K562 (cell line): ENCODE measurements around the gene PRCD. TPM values are rescaled to one million over a fixed set of nuclear protein-coding genes. Genes with fewer than 3 reads are reported as not detected.

ENCODE experiments used
- ATAC-seq: fragments of 200-7000 bp; cut with Tn5 transposase; 3 replicates; pipeline ENCODE4 v1.9.1; 2020; ENCODE audit warnings: moderate library complexity
- BruUV-seq: library from RNA; stranded (reverse); fragments of 400-500 nt; replicated peaks from 2 replicates; lab custom pipeline; 2021; lab: Mats Ljungman, UMichigan
- CTCF ChIA-PET: fragments of 300-600 bp; formaldehyde crosslinking; extraction: SDS; loops from one replicate; lab custom pipeline; 2021; ENCODE audit warnings: low intra/inter-chr PET ratio; lab: Yijun Ruan, JAX
- POLR2A ChIA-PET: fragments of 300-600, 350-650 bp; sonication (Branson Sonifier 250); formaldehyde crosslinking; extraction: SDS; loops from one replicate; lab custom pipeline; 2021; ENCODE audit warnings: antibody characterized with exemption, inconsistent platforms; lab: Yijun Ruan, JAX
- DNase-seq, 4 experiments: peaks; one replicate each; pipeline versions ENCODE4 v3.0.0 to v3.0.0-alpha.2; 2011 to 2018; ENCODE audit warnings: low spot score in 3 of 4, mixed read lengths in 3 of 4; ENCODE audit errors: extremely low read depth in 1 of 4
- FAIRE-seq: peaks from 2 replicates; lab custom pipeline; 2011; peaks lifted over from hg19 to GRCh38; lab: Jason Lieb, UNC
- H2AFZ ChIP-seq: 2 replicates; pipeline ENCODE4 v1.6.0; 2011; ENCODE audit warnings: low read depth, low read length, control low read depth, inconsistent platforms
- H3K27ac ChIP-seq: fragments of 200-600 bp; 3 replicates; pipeline ENCODE4 v1.8.0; 2011; ENCODE audit warnings: low read depth, mild to moderate bottlenecking, control low read depth, inconsistent platforms, low read length, moderate library complexity, mixed read lengths; ENCODE audit errors: extremely low read depth
- H3K27me3 ChIP-seq, 2 experiments: fragments of 300-600 bp in 1 of 2; 2 replicates in 1 of 2; 3 replicates in 1 of 2; pipeline versions ENCODE4 v1.6.0 to v1.8.0; 2011; ENCODE audit warnings: inconsistent platforms in 2 of 2, low read length in 2 of 2, mild to moderate bottlenecking in 1 of 2, mixed read lengths in 1 of 2, moderate library complexity in 1 of 2; ENCODE audit not compliant: control insufficient read depth in 2 of 2, insufficient read depth in 2 of 2
- H3K36me3 ChIP-seq: fragments of 300-600 bp; 3 replicates; pipeline ENCODE4 v1.8.0; 2011; ENCODE audit warnings: mild to moderate bottlenecking, low read length, inconsistent platforms; ENCODE audit not compliant: control insufficient read depth, insufficient read depth
- H3K4me1 ChIP-seq, 2 experiments: fragments of 200-600 bp in 1 of 2; replicated peaks in 1 of 2; 2 replicates in 1 of 2; 3 replicates in 1 of 2; pipeline versions ENCODE4 v1.5.1 to v1.8.0; 2011; ENCODE audit warnings: inconsistent platforms in 2 of 2, low read length in 2 of 2, mild to moderate bottlenecking in 1 of 2, mixed read lengths in 1 of 2, moderate library complexity in 1 of 2; ENCODE audit not compliant: control insufficient read depth in 2 of 2, insufficient read depth in 2 of 2
- H3K4me2 ChIP-seq: 2 replicates; pipeline ENCODE4 v1.6.1; 2011; ENCODE audit warnings: low read length, control low read depth, inconsistent platforms, mixed read lengths; ENCODE audit not compliant: insufficient read depth
- H3K4me3 ChIP-seq: fragments of 200-600 bp; sonication (generic), shearing (Covaris generic); 2 replicates; pipeline ENCODE4 v1.5.1; 2016; ENCODE audit warnings: control low read depth, inconsistent platforms
- H3K79me2 ChIP-seq: fragments of 200-600 bp; 3 replicates; pipeline ENCODE4 v1.8.0; 2011; ENCODE audit warnings: low read length, inconsistent platforms; ENCODE audit not compliant: control insufficient read depth, insufficient read depth
- H3K9ac ChIP-seq, 2 experiments: 2 replicates each; pipeline versions ENCODE4 v1.6.0 to v1.6.1; 2011; ENCODE audit warnings: low read depth in 2 of 2, low read length in 2 of 2, control low read depth in 1 of 2, inconsistent platforms in 1 of 2, mild to moderate bottlenecking in 1 of 2, mixed read lengths in 1 of 2; ENCODE audit not compliant: insufficient read depth in 1 of 2
- H3K9me1 ChIP-seq: one replicate; pipeline ENCODE4 v1.6.0; 2011; ENCODE audit warnings: inconsistent platforms, mild to moderate bottlenecking, low read length, moderate library complexity; ENCODE audit not compliant: control insufficient read depth, insufficient read depth
- H3K9me3 ChIP-seq: replicated peaks from 2 replicates; pipeline ENCODE4 v1.5.1; 2011; ENCODE audit warnings: low read depth, low read length, inconsistent platforms; ENCODE audit not compliant: control insufficient read depth, insufficient read depth
- H4K20me1 ChIP-seq: replicated peaks from 2 replicates; pipeline ENCODE4 v1.6.1; 2011; ENCODE audit warnings: low read length, inconsistent platforms, mixed read lengths; ENCODE audit not compliant: control insufficient read depth, insufficient read depth
- WGBS: fragments of 100-300 bp; shearing (Covaris generic); methylation state at CpG from one replicate; pipeline ENCODE4 v1.1.6; 2016; ENCODE audit warnings: low coverage, mixed read lengths; ENCODE audit not compliant: insufficient coverage; ENCODE audit errors: missing lambda C conversion rate; 5-methylcytosine and 5-hydroxymethylcytosine counted together
- in situ Hi-C: fragments of 300-500 bp; cut with MboI; formaldehyde crosslinking; loops from 4 replicates; pipeline ENCODE4 v1.15.0; 2018; ENCODE audit warnings: inconsistent platforms, mixed read lengths
- intact Hi-C: fragments of 100-400 bp; cut with micrococcal nuclease; formaldehyde crosslinking; loops from 2 replicates; pipeline ENCODE4 v1.14.2; 2022
- polyA plus RNA-seq, 8 experiments: library from polyadenylated mRNA; depleted of rRNA in 4 of 8; stranded (reverse) in 5 of 8; unstranded in 3 of 8; fragments of >200 nt; fragmentation: Nextera tagmentation in 2 of 8; fragmentation: Illumina TruSeq in 1 of 8; extraction: Ambion mirVana in 2 of 8; extraction: Trizol in 1 of 8; gene quantifications; 2 replicates each; pipeline versions ENCODE4 v1.2.1 to v1.2.3, GENCODE V29; 2011 to 2014; ENCODE audit warnings: inconsistent platforms in 1 of 8, missing spikeins in 1 of 8
- total RNA-seq, 7 experiments: library from RNA; depleted of rRNA in 6 of 7; stranded (reverse); fragments of >200 nt in 6 of 7; fragmentation: Illumina TruSeq in 2 of 7; extraction: Trizol in 2 of 7; gene quantifications; 2 replicates each; pipeline versions ENCODE4 v1.2.1 to v1.2.3, GENCODE V29; 2011 to 2021; ENCODE audit warnings: low replicate concordance in 1 of 7
- TF ChIP-seq, protein P1 (sequence below): fragments of 250-450 bp; sonication (Bioruptor Pico); IDR thresholded peaks from 2 replicates; pipeline ENCODE4 v1.5.1; 2021; ENCODE audit warnings: mild to moderate bottlenecking

Gene PRCD
- total and polyA plus RNA-seq, 9 of the 15 experiments (the other 6 are each of a cell fraction or from before 2014, with no cell fraction given), result 0.20 to 0.25 (median 0.21) TPM; not detected in 6

DNA sequence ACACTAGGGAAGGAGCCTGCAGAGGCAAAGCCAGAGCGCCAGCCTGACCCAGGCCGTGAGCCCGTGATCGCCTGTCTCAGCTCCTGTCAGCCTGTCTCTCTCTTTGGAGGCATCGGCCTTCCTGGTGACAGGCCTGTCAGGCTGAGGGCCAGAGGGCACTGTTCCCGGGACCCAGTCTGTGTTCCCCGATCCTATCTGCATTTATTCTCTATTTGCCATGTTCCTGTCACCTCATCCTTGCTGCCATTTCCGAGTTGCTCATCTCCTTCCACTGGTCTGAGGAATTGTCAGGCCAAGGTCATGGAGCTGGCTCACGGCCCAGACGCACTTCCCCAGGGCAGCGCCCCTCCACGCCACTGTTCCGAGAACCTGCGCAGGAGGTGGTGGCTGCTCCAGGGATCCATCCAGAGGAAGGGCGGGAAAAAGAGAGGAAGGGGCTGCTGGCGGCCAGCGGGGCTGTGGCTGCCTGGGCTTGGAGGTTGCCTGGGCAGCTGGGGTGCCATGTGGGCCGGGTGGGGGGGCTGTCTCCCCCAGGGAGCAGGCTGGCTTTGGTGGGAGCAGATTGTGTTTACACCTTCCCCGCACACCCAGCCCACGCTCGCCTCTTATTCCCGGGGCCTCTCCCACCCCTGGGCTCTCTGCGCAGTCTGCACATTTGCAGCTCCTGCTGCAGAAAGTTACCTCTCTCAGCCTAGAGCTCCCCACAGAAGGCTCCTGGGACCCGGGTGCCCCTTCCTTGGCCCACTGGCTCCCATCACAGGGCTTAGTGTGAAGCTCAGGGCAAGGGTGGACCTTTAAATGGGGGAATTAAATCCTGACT is 4.9 kb downstream of the PRCD start:
- 64% methylated on average over 21 of the region's 24 CpGs for WGBS
- Histone ChIP-seq H3K9me1 (no peaks in the 10 kb centered on the region), H3K27ac (no peak overlapping the region), H3K9ac (peak overlapping the region in 1 of 2 experiments; percentile 81; a peak in 2 of 4 replicates), H3K79me2 (no peaks in the 10 kb centered on the region), H3K4me1 (peaks cover 11 to 54% of the 10 kb centered on the region in 2 experiments; a peak in 4 of 5 replicates), H2AFZ (no peak overlapping the region), H3K4me3 (no peak overlapping the region), H3K4me2 (no peak overlapping the region), H3K36me3 (no peaks in the 10 kb centered on the region), H4K20me1 (no peaks in the 10 kb centered on the region), H3K9me3 (no peaks in the 10 kb centered on the region), H3K27me3 (no peaks in the 10 kb centered on the region)
- no peak for DNase-seq
- BruUV-seq, result no TSS peak
- in situ Hi-C loops, result no loop called here
- no peak for FAIRE-seq
- POLR2A ChIA-PET, result interaction anchor here (0.6 to 2.5 kb wide), 6 partner anchors 8 to 181 kb away, joined by 3 to 12 read pairs (median 4); partner anchors contain the start of genes JMJD6 and METTL23
- CTCF ChIA-PET, result interaction anchor here (0.6 to 0.7 kb wide), 2 partner anchors 40 to 78 kb away, joined by 3 read pairs; no protein-coding TSS in a partner anchor
- intact Hi-C loops, result loop anchor here (5.0 kb wide), 1 partner anchor 37 kb away; no protein-coding TSS in a partner anchor
- TF ChIP-seq, protein P1, sequence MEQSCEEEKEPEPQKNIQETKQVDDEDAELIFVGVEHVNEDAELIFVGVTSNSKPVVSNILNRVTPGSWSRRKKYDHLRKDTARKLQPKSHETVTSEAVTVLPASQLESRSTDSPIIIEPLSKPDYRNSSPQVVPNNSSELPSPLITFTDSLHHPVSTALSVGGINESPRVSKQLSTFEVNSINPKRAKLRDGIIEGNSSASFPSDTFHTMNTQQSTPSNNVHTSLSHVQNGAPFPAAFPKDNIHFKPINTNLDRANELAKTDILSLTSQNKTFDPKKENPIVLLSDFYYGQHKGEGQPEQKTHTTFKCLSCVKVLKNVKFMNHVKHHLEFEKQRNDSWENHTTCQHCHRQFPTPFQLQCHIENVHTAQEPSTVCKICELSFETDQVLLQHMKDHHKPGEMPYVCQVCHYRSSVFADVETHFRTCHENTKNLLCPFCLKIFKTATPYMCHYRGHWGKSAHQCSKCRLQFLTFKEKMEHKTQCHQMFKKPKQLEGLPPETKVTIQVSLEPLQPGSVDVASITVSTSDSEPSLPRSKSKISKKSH, result no peak
- ATAC-seq, result no peak
